K562 (cell line): Measurements from ENCODE around the gene POGLUT2. TPM values are rescaled to one million over a fixed set of nuclear protein-coding genes. Genes with fewer than 3 reads are reported as not detected.
A peak's percentile ranks its signal among the peaks of the same experiment; 100 is the strongest.

Experiments
- BRD9 ChIP-seq: fragments of 450-650 bp; IDR thresholded peaks from 2 replicates; pipeline ENCODE4 v1.6.1; 2018; ENCODE audit warnings: low read depth; ENCODE audit not compliant: partially characterized antibody
- CHCHD3 ChIP-seq: fragments of 250-450 bp; sonication (Bioruptor Pico); IDR thresholded peaks from 2 replicates; pipeline ENCODE4 v2.1.2; 2022; ENCODE audit warnings: mild to moderate bottlenecking
- DACH1 ChIP-seq: fragments of 450-650 bp; IDR thresholded peaks from 2 replicates; pipeline ENCODE4 v1.6.1; 2018; ENCODE audit not compliant: partially characterized antibody
- DNMT1 ChIP-seq: fragments of 450-650 bp; IDR thresholded peaks from 2 replicates; pipeline ENCODE4 v1.6.1; 2016; ENCODE audit warnings: antibody characterized with exemption, mild to moderate bottlenecking
- EZH2 ChIP-seq: IDR thresholded peaks from 2 replicates; pipeline ENCODE4 v1.6.1; 2012; ENCODE audit warnings: low read depth, mild to moderate bottlenecking, inconsistent platforms, low read length, borderline replicate concordance
- FOXA1 ChIP-seq: fragments of 450-650 bp; IDR thresholded peaks from 2 replicates; pipeline ENCODE4 v1.6.1; 2016; ENCODE audit warnings: mild to moderate bottlenecking, borderline replicate concordance
- LARP7 ChIP-seq: fragments of 450-650 bp; IDR thresholded peaks from 2 replicates; pipeline ENCODE4 v1.6.1; 2016
- MEIS2 ChIP-seq: fragments of 450-650 bp; IDR thresholded peaks from 2 replicates; pipeline ENCODE4 v1.6.1; 2014; ENCODE audit warnings: mild to moderate bottlenecking; ENCODE audit not compliant: partially characterized antibody
- NFRKB ChIP-seq: fragments of 450-650 bp; IDR thresholded peaks from 2 replicates; pipeline ENCODE4 v1.6.1; 2016; ENCODE audit warnings: low read depth
- SAP30 ChIP-seq: fragments of 200-600 bp; sonication (generic); IDR thresholded peaks from 2 replicates; pipeline ENCODE4 v1.6.1; 2012; ENCODE audit warnings: borderline replicate concordance, low read depth, mild to moderate bottlenecking, moderate library complexity, low read length, control low read depth, inconsistent platforms; ENCODE audit not compliant: insufficient read depth, poor library complexity, severe bottlenecking
- SRF ChIP-seq, 2 experiments: fragments of 250-450, 450-650 bp in 1 of 2; sonication (Bioruptor Pico) in 1 of 2; sonication (generic) in 1 of 2; formaldehyde crosslinking; IDR thresholded peaks; 2 replicates each; pipeline versions ENCODE4 v1.5.0 to v1.5.1; 2020 to 2022; ENCODE audit warnings: mild to moderate bottlenecking in 1 of 2, missing genetic modification reagents in 1 of 2
- USF1 ChIP-seq: sonication (generic); formaldehyde crosslinking; IDR thresholded peaks from 2 replicates; pipeline ENCODE4 v1.9.0; 2022; ENCODE audit warnings: mild to moderate bottlenecking, missing genetic modification reagents
- ZBTB40 ChIP-seq, 2 experiments: fragments of 450-650 bp in 1 of 2; sonication (generic) in 1 of 2; formaldehyde crosslinking in 1 of 2; IDR thresholded peaks; 2 replicates each; pipeline versions ENCODE4 v1.7.1 to v1.9.0; 2016 to 2022; ENCODE audit warnings: inconsistent platforms in 1 of 2, mild to moderate bottlenecking in 1 of 2, missing genetic modification reagents in 1 of 2
- ZNF23 ChIP-seq: fragments of 250-450 bp; sonication (Bioruptor Pico); IDR thresholded peaks from 2 replicates; pipeline ENCODE4 v1.4.0; 2020; ENCODE audit warnings: mild to moderate bottlenecking
- ZNF282 ChIP-seq: sonication (generic); formaldehyde crosslinking; IDR thresholded peaks from 2 replicates; pipeline ENCODE4 v1.8.1; 2023; ENCODE audit warnings: missing genetic modification reagents
- ZNF583 ChIP-seq: fragments of 250-450 bp; sonication (Bioruptor Pico); IDR thresholded peaks from 2 replicates; pipeline ENCODE4 v1.4.0; 2020
- ZNF77 ChIP-seq: fragments of 250-450 bp; sonication (Bioruptor Pico); IDR thresholded peaks from 2 replicates; pipeline ENCODE4 v1.5.0; 2020
- ZSCAN32 ChIP-seq: fragments of 450-650 bp; formaldehyde crosslinking; IDR thresholded peaks from 2 replicates; pipeline ENCODE4 v1.4.0; 2020; ENCODE audit warnings: mild to moderate bottlenecking, moderate library complexity
- polyA plus RNA-seq, 8 experiments: library from polyadenylated mRNA; depleted of rRNA in 4 of 8; stranded (reverse) in 5 of 8; unstranded in 3 of 8; fragments of >200 nt; fragmentation: Nextera tagmentation in 2 of 8; fragmentation: Illumina TruSeq in 1 of 8; extraction: Ambion mirVana in 2 of 8; extraction: Trizol in 1 of 8; gene quantifications; 2 replicates each; pipeline versions ENCODE4 v1.2.1 to v1.2.3, GENCODE V29; 2011 to 2014; ENCODE audit warnings: inconsistent platforms in 1 of 8, missing spikeins in 1 of 8
- total RNA-seq, 7 experiments: library from RNA; depleted of rRNA in 6 of 7; stranded (reverse); fragments of >200 nt in 6 of 7; fragmentation: Illumina TruSeq in 2 of 7; extraction: Trizol in 2 of 7; gene quantifications; 2 replicates each; pipeline versions ENCODE4 v1.2.1 to v1.2.3, GENCODE V29; 2011 to 2021; ENCODE audit warnings: low replicate concordance in 1 of 7

POGLUT2 gene
- total and polyA plus RNA-seq, 9 of the 15 experiments (the other 6 are each of a cell fraction or from before 2014, with no cell fraction given): 3.8 to 11.8 (median 10.8) TPM

GRCh38 chr13:102800145-102801041 lies 1.6 kb upstream of the POGLUT2 start (continued):
- TF ChIP-seq ZBTB40 (IDR thresholded peaks at IDR 0.05) (peak; percentile 44; the same call in 1 of the 2 replicates), ZBTB40 (CRISPR knock-in tag; IDR thresholded peaks at IDR 0.05) (no peak), ZNF282 (CRISPR knock-in tag) (no peak), SAP30 (no peak), MEIS2 (no peak), BRD9 (no peak), FOXA1 (no peak), DACH1 (no peak), ZNF77 (CRISPR knock-in tag) (no peak), ZSCAN32 (CRISPR knock-in tag) (no peak), CHCHD3 (no peak), USF1 (no peak), LARP7 (no peak), NFRKB (no peak), SRF (CRISPR knock-in tag; IDR thresholded peaks at IDR 0.05) (no peak), DNMT1 (no peak), ZNF583 (CRISPR knock-in tag) (no peak), EZH2 (no peak), ZNF23 (CRISPR knock-in tag) (no peak)
